Keratinocyte (primary cell): ENCODE results near the gene KANSL1.

Source experiments
- EZH2 ChIP-seq: IDR thresholded peaks from one replicate; pipeline ENCODE4 v1.6.1; 2012; ENCODE audit warnings: inconsistent platforms, mild to moderate bottlenecking, low read length, moderate library complexity
- TF ChIP-seq, protein P1 (sequence below), 3 experiments: IDR thresholded peaks in 1 of 3; conservative IDR thresholded peaks in 1 of 3; optimal IDR thresholded peaks in 1 of 3; 2 replicates in 2 of 3; 3 replicates in 1 of 3; pipeline versions ENCODE3 to v1.5.1; 2011; ENCODE audit warnings: low read length in 3 of 3, mild to moderate bottlenecking in 3 of 3, moderate library complexity in 2 of 3, control low read depth in 1 of 3, inconsistent platforms in 1 of 3; ENCODE audit not compliant: insufficient read depth in 2 of 3; ENCODE audit errors: extremely low read depth in 1 of 3

DNA sequence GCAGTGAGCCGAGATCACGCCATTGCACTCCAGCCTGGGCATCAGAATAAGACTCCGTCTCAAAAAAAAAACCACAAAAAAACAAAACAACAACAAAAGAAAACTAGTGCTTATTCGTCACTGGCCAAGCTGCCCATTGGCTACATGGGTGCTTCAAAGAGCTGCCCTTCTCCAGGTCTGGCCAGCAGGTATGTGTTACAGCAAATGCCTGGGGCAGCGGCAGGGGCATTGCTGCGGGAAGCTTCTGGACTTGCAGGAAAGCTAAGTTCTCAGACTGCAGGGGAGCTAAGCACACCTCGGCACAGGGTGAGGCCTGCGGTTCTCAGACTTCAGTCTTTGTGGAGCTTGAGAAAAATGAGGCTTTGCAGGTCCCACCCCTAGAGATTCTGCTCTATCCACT, 198.2 kb downstream of the KANSL1 start:
- no peak for TF ChIP-seq EZH2
- TF ChIP-seq, protein P1, sequence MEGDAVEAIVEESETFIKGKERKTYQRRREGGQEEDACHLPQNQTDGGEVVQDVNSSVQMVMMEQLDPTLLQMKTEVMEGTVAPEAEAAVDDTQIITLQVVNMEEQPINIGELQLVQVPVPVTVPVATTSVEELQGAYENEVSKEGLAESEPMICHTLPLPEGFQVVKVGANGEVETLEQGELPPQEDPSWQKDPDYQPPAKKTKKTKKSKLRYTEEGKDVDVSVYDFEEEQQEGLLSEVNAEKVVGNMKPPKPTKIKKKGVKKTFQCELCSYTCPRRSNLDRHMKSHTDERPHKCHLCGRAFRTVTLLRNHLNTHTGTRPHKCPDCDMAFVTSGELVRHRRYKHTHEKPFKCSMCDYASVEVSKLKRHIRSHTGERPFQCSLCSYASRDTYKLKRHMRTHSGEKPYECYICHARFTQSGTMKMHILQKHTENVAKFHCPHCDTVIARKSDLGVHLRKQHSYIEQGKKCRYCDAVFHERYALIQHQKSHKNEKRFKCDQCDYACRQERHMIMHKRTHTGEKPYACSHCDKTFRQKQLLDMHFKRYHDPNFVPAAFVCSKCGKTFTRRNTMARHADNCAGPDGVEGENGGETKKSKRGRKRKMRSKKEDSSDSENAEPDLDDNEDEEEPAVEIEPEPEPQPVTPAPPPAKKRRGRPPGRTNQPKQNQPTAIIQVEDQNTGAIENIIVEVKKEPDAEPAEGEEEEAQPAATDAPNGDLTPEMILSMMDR (optimal IDR thresholded peaks at IDR 0.05 in 1 of 3, IDR thresholded peaks at IDR 0.05 in 1 of 3, conservative IDR thresholded peaks at IDR 0.05 in 1 of 3; ENCODE audit: extremely low read depth in 1 of 3, insufficient read depth in 2 of 3, low read length in 3 of 3) = no peak
